Gastrocnemius medialis (tissue), 4 donors: ENCODE results near the gene CLEC11A.

Experiments
- POLR2A ChIP-seq, 2 donors: fragments of 450-650 bp; IDR thresholded peaks; one replicate each; pipeline ENCODE4 v1.6.1; 2017; ENCODE audit warnings: antibody characterized with exemption in 2 of 2, mild to moderate bottlenecking in 2 of 2, moderate library complexity in 2 of 2
- TF ChIP-seq, protein P1 (sequence below), 5 experiments: fragments of 450-650 bp in 3 of 5; fragments of 200-600 bp in 2 of 5; sonication (generic) in 2 of 5; IDR thresholded peaks in 4 of 5; conservative IDR thresholded peaks in 1 of 5; 1 replicate in 4 of 5; 2 replicates in 1 of 5; pipeline ENCODE4 v1.5.1; 2016 to 2019; ENCODE audit warnings: antibody characterized with exemption in 5 of 5, mild to moderate bottlenecking in 3 of 5, moderate library complexity in 3 of 5

DNA sequence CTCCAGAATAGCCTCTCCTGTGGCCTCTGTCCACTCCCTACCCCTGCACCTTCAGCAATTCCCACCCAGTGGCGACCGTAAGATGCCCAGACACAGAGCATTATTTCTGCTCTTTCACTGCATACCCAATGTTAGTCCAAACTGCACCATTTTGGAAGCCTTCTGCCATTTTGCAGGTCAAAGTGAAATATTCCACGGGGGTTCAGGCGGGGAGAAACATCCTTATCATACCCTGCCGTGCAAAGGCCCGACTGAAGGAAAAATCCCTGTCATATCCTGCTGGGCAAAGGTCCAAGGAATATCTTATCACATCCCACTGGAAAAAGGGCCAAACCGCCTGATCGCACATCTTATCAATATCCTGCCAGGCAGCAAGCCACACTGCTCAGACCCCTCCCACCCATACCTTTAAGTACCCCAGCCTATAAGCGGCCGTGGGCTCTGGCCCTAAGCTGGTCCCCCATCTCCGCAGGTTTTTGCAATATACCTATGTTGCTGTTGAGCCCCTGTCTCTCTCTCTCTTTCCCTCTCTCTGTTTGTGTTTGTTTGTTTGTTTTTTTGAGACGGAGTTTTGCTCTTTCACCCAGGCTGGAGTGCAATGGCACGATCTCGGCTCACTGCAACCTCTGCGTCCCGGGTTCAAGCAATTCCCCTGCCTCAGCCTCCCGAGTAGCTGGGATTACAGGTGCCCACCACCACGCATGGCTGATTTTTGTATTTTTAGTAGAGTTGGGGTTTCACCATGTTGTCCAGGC lies 18.2 kb downstream of the CLEC11A start:
- TF ChIP-seq, protein P1, sequence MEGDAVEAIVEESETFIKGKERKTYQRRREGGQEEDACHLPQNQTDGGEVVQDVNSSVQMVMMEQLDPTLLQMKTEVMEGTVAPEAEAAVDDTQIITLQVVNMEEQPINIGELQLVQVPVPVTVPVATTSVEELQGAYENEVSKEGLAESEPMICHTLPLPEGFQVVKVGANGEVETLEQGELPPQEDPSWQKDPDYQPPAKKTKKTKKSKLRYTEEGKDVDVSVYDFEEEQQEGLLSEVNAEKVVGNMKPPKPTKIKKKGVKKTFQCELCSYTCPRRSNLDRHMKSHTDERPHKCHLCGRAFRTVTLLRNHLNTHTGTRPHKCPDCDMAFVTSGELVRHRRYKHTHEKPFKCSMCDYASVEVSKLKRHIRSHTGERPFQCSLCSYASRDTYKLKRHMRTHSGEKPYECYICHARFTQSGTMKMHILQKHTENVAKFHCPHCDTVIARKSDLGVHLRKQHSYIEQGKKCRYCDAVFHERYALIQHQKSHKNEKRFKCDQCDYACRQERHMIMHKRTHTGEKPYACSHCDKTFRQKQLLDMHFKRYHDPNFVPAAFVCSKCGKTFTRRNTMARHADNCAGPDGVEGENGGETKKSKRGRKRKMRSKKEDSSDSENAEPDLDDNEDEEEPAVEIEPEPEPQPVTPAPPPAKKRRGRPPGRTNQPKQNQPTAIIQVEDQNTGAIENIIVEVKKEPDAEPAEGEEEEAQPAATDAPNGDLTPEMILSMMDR (IDR thresholded peaks at IDR 0.05 in 4 of 5, conservative IDR thresholded peaks at IDR 0.05 in 1 of 5), result no peak
- TF ChIP-seq POLR2A (IDR thresholded peaks at IDR 0.05), result no peak
